ENCODE results near the gene HPRT1. TPM values are rescaled to one million over a fixed set of nuclear protein-coding genes. Genes with fewer than 3 reads are reported as not detected.

Gene HPRT1
- total RNA-seq, 4 donors from 2014 or later, result 11.6 to 19.4 (median 17.6) TPM

GRCh38 chrX:134543288-134543687, 83.3 kb downstream of the HPRT1 start:
- no peaks in the 10 kb centered on the region for H3K36me3 ChIP-seq
- no peaks in the 10 kb centered on the region for H3K4me1 ChIP-seq
- no peak overlapping the region for H3K27ac ChIP-seq
- no peak for DNase-seq
- TF ChIP-seq, protein P1, sequence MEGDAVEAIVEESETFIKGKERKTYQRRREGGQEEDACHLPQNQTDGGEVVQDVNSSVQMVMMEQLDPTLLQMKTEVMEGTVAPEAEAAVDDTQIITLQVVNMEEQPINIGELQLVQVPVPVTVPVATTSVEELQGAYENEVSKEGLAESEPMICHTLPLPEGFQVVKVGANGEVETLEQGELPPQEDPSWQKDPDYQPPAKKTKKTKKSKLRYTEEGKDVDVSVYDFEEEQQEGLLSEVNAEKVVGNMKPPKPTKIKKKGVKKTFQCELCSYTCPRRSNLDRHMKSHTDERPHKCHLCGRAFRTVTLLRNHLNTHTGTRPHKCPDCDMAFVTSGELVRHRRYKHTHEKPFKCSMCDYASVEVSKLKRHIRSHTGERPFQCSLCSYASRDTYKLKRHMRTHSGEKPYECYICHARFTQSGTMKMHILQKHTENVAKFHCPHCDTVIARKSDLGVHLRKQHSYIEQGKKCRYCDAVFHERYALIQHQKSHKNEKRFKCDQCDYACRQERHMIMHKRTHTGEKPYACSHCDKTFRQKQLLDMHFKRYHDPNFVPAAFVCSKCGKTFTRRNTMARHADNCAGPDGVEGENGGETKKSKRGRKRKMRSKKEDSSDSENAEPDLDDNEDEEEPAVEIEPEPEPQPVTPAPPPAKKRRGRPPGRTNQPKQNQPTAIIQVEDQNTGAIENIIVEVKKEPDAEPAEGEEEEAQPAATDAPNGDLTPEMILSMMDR (IDR thresholded peaks at IDR 0.05), result no peak
- TF ChIP-seq POLR2A (IDR thresholded peaks at IDR 0.05), result no peak
- H3K27me3 ChIP-seq, result no peaks in the 10 kb centered on the region
- H3K9me3 ChIP-seq, result no peaks in the 10 kb centered on the region
- no peak overlapping the region for H3K4me3 ChIP-seq

GRCh38 chrX:134544135-134544512, 84.2 kb downstream of the HPRT1 start:
- Histone ChIP-seq H3K27me3 (peaks cover 0 to 4% of the 10 kb centered on the region in 2 donors), H3K4me3 (peak overlapping the region in 1 of 4 donors; percentile 46), H3K27ac (no peak overlapping the region), H3K4me1 (no peaks in the 10 kb centered on the region), H3K9me3 (no peaks in the 10 kb centered on the region), H3K36me3 (no peaks in the 10 kb centered on the region)
- DNase-seq, result no peak
- TF ChIP-seq, protein P1 (IDR thresholded peaks at IDR 0.05), result no peak
- no peak for TF ChIP-seq POLR2A (IDR thresholded peaks at IDR 0.05)

DNA sequence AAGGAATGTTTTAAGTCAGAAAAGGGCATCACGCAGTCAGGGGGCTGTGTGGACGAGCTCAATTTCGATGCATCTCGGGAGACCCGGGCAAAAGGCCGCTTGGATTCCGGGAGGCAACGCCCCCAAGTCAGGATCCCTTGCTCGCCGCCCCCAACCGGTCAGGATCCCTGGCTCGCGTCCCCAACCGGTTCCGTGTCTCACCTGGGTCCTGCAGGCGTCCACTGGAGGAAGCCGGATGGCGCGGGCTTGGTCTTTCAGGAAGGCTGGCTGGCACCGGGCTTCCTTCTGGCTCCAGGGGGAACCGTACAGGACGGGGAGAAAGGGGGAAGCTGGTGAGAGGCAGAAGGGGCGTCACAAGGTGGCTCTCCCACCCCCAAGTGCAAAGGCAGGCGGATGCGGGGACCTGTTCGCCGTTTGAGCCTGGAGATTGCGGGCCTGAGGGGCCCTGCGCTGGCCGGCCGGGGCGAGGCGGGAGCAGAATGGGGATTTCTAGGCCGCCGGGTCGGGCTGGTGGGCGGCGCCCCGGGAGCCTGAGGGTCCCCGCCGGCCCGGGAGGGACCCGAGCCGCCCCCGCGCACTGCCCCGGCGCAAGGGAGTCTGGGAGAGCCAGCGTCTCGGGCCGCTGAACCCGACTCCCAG, 84.7 kb downstream of the HPRT1 start:
- Histone ChIP-seq H3K9me3 (no peaks in the 10 kb centered on the region), H3K36me3 (no peaks in the 10 kb centered on the region), H3K4me1 (peaks cover 0 to 3% (median 0%) of the 10 kb centered on the region in 4 donors), H3K27ac (no peak overlapping the region), H3K27me3 (peaks cover 0 to 4% of the 10 kb centered on the region in 2 donors), H3K4me3 (peak overlapping the region in 2 of 4 donors; percentile 43 to 46)
- DNase-seq, result peak in 1 of 3 donors; percentile 52
- TF ChIP-seq, protein P1 (IDR thresholded peaks at IDR 0.05), result no peak
- TF ChIP-seq POLR2A (IDR thresholded peaks at IDR 0.05), result no peak

- H3K9me3 ChIP-seq, result no peaks in the 10 kb centered on the region
- peaks cover 0 to 7% (median 0%) of the 10 kb centered on the region in 4 donors for H3K4me1 ChIP-seq
- H3K4me3 ChIP-seq, result no peak overlapping the region
- no peaks in the 10 kb centered on the region for H3K36me3 ChIP-seq
- H3K27me3 ChIP-seq, result peaks cover 0 to 5% of the 10 kb centered on the region in 2 donors
- no peak for DNase-seq
- no peak overlapping the region for H3K27ac ChIP-seq
- TF ChIP-seq, protein P1 (IDR thresholded peaks at IDR 0.05), result no peak
- TF ChIP-seq POLR2A (IDR thresholded peaks at IDR 0.05), result no peak
Measured at GRCh38 chrX:134545510-134545909, 85.5 kb downstream of the HPRT1 start.

- no peaks in the 10 kb centered on the region for H3K9me3 ChIP-seq
- no peak overlapping the region for H3K4me3 ChIP-seq
- H3K36me3 ChIP-seq, result no peaks in the 10 kb centered on the region
- no peak for DNase-seq
- H3K4me1 ChIP-seq, result peaks cover 0 to 7% (median 0%) of the 10 kb centered on the region in 4 donors
- peaks cover 0 to 8% of the 10 kb centered on the region in 2 donors for H3K27me3 ChIP-seq
- no peak overlapping the region for H3K27ac ChIP-seq
- TF ChIP-seq, protein P1 (IDR thresholded peaks at IDR 0.05), result no peak
- TF ChIP-seq POLR2A (IDR thresholded peaks at IDR 0.05), result no peak
Measured at GRCh38 chrX:134546187-134546586, 86.2 kb downstream of the HPRT1 start.

Data from Peyer's patch (tissue), 4 donors.